K562 (cell line): ENCODE measurements around the gene ADCY5. TPM values are rescaled to one million over a fixed set of nuclear protein-coding genes. Genes with fewer than 3 reads are reported as not detected.

Experiments used
- REST ChIP-seq, 2 experiments: fragments of 450-650 bp; formaldehyde crosslinking in 1 of 2; IDR thresholded peaks; 2 replicates each; pipeline versions ENCODE4 v1.4.0 to v1.6.1; 2014 to 2020; ENCODE audit warnings: mild to moderate bottlenecking in 2 of 2, borderline replicate concordance in 1 of 2, low read depth in 1 of 2
- polyA plus RNA-seq, 8 experiments: library from polyadenylated mRNA; depleted of rRNA in 4 of 8; stranded (reverse) in 5 of 8; unstranded in 3 of 8; fragments of >200 nt; fragmentation: Nextera tagmentation in 2 of 8; fragmentation: Illumina TruSeq in 1 of 8; extraction: Ambion mirVana in 2 of 8; extraction: Trizol in 1 of 8; gene quantifications; 2 replicates each; pipeline versions ENCODE4 v1.2.1 to v1.2.3, GENCODE V29; 2011 to 2014; ENCODE audit warnings: inconsistent platforms in 1 of 8, missing spikeins in 1 of 8
- total RNA-seq, 7 experiments: library from RNA; depleted of rRNA in 6 of 7; stranded (reverse); fragments of >200 nt in 6 of 7; fragmentation: Illumina TruSeq in 2 of 7; extraction: Trizol in 2 of 7; gene quantifications; 2 replicates each; pipeline versions ENCODE4 v1.2.1 to v1.2.3, GENCODE V29; 2011 to 2021; ENCODE audit warnings: low replicate concordance in 1 of 7

Gene ADCY5
- total and polyA plus RNA-seq, 9 of the 15 experiments (the other 6 are each of a cell fraction or from before 2014, with no cell fraction given): under 0.01 TPM; not detected in 8

GRCh38 chr3:123258811-123259420 is 190.0 kb downstream of the ADCY5 start (continued):
- TF ChIP-seq REST (IDR thresholded peaks at IDR 0.05; ENCODE audit: borderline replicate concordance): peak; percentile 32; the same call in 1 of the 2 replicates
- TF ChIP-seq REST (CRISPR knock-in tag; IDR thresholded peaks at IDR 0.05; ENCODE audit: low read depth): no peak
